Muscle of back (tissue), 10 donors: Measurements from ENCODE around the gene KRT35. TPM values are rescaled to one million over a fixed set of nuclear protein-coding genes. Genes with fewer than 3 reads are reported as not detected.

Experiments
- polyA plus RNA-seq, 10 donors: library from polyadenylated mRNA; unstranded; fragments of 120-200 nt; gene quantifications; one replicate each; pipeline ENCODE4 v1.2.1, GENCODE V29; 2013; ENCODE audit not compliant: insufficient read length in 10 of 10

KRT35 gene
- polyA plus RNA-seq, 10 donors, result not detected

Other genes starting within 250 kb of the KRT35 start
- gene KRTAP9-3, start 248.7 kb downstream of the KRT35 start, polyA plus RNA-seq, result not detected
- gene KRTAP9-8, start 243.2 kb downstream of the KRT35 start, polyA plus RNA-seq, result not detected
- not detected for gene KRTAP9-4, start 231.5 kb downstream of the KRT35 start, polyA plus RNA-seq
- not detected for gene KRTAP9-9, start 225.8 kb downstream of the KRT35 start, polyA plus RNA-seq
- under 1 TPM in 5 of 10 donors, not detected in 5; 0.15 to 0.30 (median 0.27) TPM for gene KRTAP9-6, start 215.8 kb downstream of the KRT35 start, polyA plus RNA-seq
- not detected for gene KRTAP9-7, start 205.5 kb downstream of the KRT35 start, polyA plus RNA-seq
- not detected for gene KRTAP29-1, start 178.3 kb downstream of the KRT35 start, polyA plus RNA-seq
- not detected for gene KRTAP16-1, start 171.8 kb downstream of the KRT35 start, polyA plus RNA-seq
- not detected for gene KRTAP17-1, start 165.4 kb downstream of the KRT35 start, polyA plus RNA-seq
- gene KRT33A, start 130.3 kb downstream of the KRT35 start, polyA plus RNA-seq, result not detected
- gene KRT33B, start 111.3 kb downstream of the KRT35 start, polyA plus RNA-seq, result under 1 TPM in 6 of 10 donors, not detected in 4; 0.09 to 0.26 (median 0.18) TPM
- gene KRT34, start 98.8 kb downstream of the KRT35 start, polyA plus RNA-seq, result under 1 TPM in 1 of 10 donors, not detected in 9; 0.12 TPM
- gene KRT31, start 83.5 kb downstream of the KRT35 start, polyA plus RNA-seq, result 1 to 10 TPM; 3.3 to 6.5 (median 4.7) TPM
- gene KRT37, start 56.6 kb downstream of the KRT35 start, polyA plus RNA-seq, result not detected
- not detected for gene KRT38, start 40.2 kb downstream of the KRT35 start, polyA plus RNA-seq
- under 1 TPM in 1 of 10 donors, not detected in 9; 0.11 TPM for gene KRT32, start 13.8 kb downstream of the KRT35 start, polyA plus RNA-seq
- not detected for gene KRT36, start 8.8 kb upstream of the KRT35 start, polyA plus RNA-seq
- gene KRT13, start 24.5 kb upstream of the KRT35 start, polyA plus RNA-seq, result 100 to 1,000 TPM in 1 of 10 donors, 10 to 100 TPM in 1, under 1 TPM in 4, not detected in 4; 0.31 to 228 (median 0.67) TPM
- 100 to 1,000 TPM in 1 of 10 donors, 10 to 100 TPM in 1, under 1 TPM in 3, not detected in 5; 0.10 to 122 (median 0.89) TPM for gene KRT15, start 37.7 kb upstream of the KRT35 start, polyA plus RNA-seq
- 10 to 100 TPM in 2 of 10 donors, 1 to 10 TPM in 2, under 1 TPM in 5, not detected in 1; 0.50 to 68.0 (median 0.83) TPM for gene KRT19, start 47.2 kb upstream of the KRT35 start, polyA plus RNA-seq
- under 1 TPM in 2 of 10 donors, not detected in 8; 0.08 to 0.19 TPM for gene KRT9, start 90.9 kb upstream of the KRT35 start, polyA plus RNA-seq
- gene KRT14, start 105.7 kb upstream of the KRT35 start, polyA plus RNA-seq, result 10 to 100 TPM in 2 of 10 donors, under 1 TPM in 5, not detected in 3; 0.26 to 72.1 (median 0.46) TPM
- gene KRT16, start 131.6 kb upstream of the KRT35 start, polyA plus RNA-seq, result 1 to 10 TPM in 1 of 10 donors, under 1 TPM in 1, not detected in 8; 0.84 to 2.3 TPM
- gene KRT17, start 143.4 kb upstream of the KRT35 start, polyA plus RNA-seq, result 100 to 1,000 TPM in 2 of 10 donors, 1 to 10 TPM in 5, under 1 TPM in 3; 0.46 to 228 (median 1.6) TPM
- 100 to 1,000 TPM; 761 to 893 (median 828) TPM for gene EIF1, start 207.7 kb upstream of the KRT35 start, polyA plus RNA-seq
- gene GAST, start 231.2 kb upstream of the KRT35 start, polyA plus RNA-seq, result under 1 TPM in 1 of 10 donors, not detected in 9; 0.72 TPM